Esophagus muscularis mucosa (tissue), 4 donors: ENCODE data around the gene PHC1. TPM values are rescaled to one million over a fixed set of nuclear protein-coding genes. Genes with fewer than 3 reads are reported as not detected.
"Not testable (repeated sequence)": the region's sequence is repeated elsewhere in the genome, so short reads cannot be mapped to it uniquely, and the experiment has no call there.

Source experiments
- DNase-seq: peaks from one replicate; pipeline ENCODE4 v3.0.0-alpha.2; 2017; ENCODE audit errors: extremely low spot score
- H3K27ac ChIP-seq, 4 donors: fragments of 200-600 bp; sonication (generic); replicated peaks in 1 of 4; 1 replicate in 3 of 4; 2 replicates in 1 of 4; pipeline ENCODE4 v1.5.1; 2016 to 2019; ENCODE audit warnings: mild to moderate bottlenecking in 1 of 4
- H3K27me3 ChIP-seq, 4 donors: fragments of 200-600 bp; sonication (generic); one replicate each; pipeline versions ENCODE4 v1.5.1 to v1.6.0; 2016 to 2019
- H3K36me3 ChIP-seq, 4 donors: fragments of 200-600 bp; sonication (generic); one replicate each; pipeline ENCODE4 v1.5.1; 2016 to 2019
- H3K4me1 ChIP-seq, 4 donors: fragments of 200-600 bp; sonication (generic); one replicate each; pipeline ENCODE4 v1.5.1; 2016 to 2019
- H3K4me3 ChIP-seq, 4 donors: fragments of 200-600 bp; sonication (generic); 1 replicate in 2 of 4; 2 replicates in 2 of 4; pipeline ENCODE4 v1.5.1; 2016 to 2019; ENCODE audit warnings: mild to moderate bottlenecking in 4 of 4, moderate library complexity in 1 of 4
- H3K9me3 ChIP-seq, 4 donors: fragments of 200-600 bp; sonication (generic); 1 replicate in 3 of 4; 2 replicates in 1 of 4; pipeline ENCODE4 v1.5.1; 2016 to 2019
- EP300 ChIP-seq: sonication (generic); formaldehyde crosslinking; IDR thresholded peaks from one replicate; pipeline ENCODE4 v1.6.1; 2017; ENCODE audit warnings: antibody characterized with exemption
- POLR2A ChIP-seq: fragments of 450-650 bp; IDR thresholded peaks from one replicate; pipeline ENCODE4 v1.6.1; 2017; ENCODE audit warnings: antibody characterized with exemption, moderate library complexity, mild to moderate bottlenecking, low read depth
- POLR2AphosphoS5 ChIP-seq, 2 donors: sonication (generic); formaldehyde crosslinking; IDR thresholded peaks; one replicate each; pipeline ENCODE4 v1.6.1; 2017; ENCODE audit warnings: antibody characterized with exemption in 2 of 2
- WGBS: methylation state at CpG from one replicate; pipeline ENCODE4 v1.1.5; 2018; 5-methylcytosine and 5-hydroxymethylcytosine counted together
- intact Hi-C: fragments of 100-400 bp; cut with DNase I; formaldehyde crosslinking; loops from one replicate; pipeline ENCODE4 v1.15.1; 2023
- total RNA-seq, 4 donors: library from RNA; depleted of rRNA; stranded (reverse); fragments of >200 nt; gene quantifications; one replicate each; pipeline versions ENCODE4 v1.1.0 to v1.2.1, GENCODE V29; 2016
- TF ChIP-seq, protein P1 (sequence below), 3 experiments: fragments of 200-600 bp in 2 of 3; fragments of 450-650 bp in 1 of 3; sonication (generic) in 2 of 3; IDR thresholded peaks; one replicate each; pipeline ENCODE4 v1.5.1; 2017 to 2019; ENCODE audit warnings: antibody characterized with exemption in 3 of 3, mild to moderate bottlenecking in 2 of 3, moderate library complexity in 1 of 3

PHC1 gene
- total RNA-seq: 10 to 100 TPM; 33.2 to 51.6 (median 43.7) TPM

- Histone ChIP-seq H3K27ac (peak within 1 kb of the TSS; percentile 91 to 94 (median 91)), H3K4me1 (peaks cover 21 to 42% (median 35%) of the 10 kb centered on the region in 4 donors), H3K36me3 (peaks cover 0 to 11% (median 8%) of the 10 kb centered on the region in 4 donors), H3K4me3 (peak within 1 kb of the TSS; percentile 62 to 81 (median 79))
- DNase-seq: peak; percentile 93
- H3K9me3 ChIP-seq, H3K27me3 ChIP-seq, intact Hi-C loops: not testable (repeated sequence)
- TF ChIP-seq POLR2AphosphoS5 (IDR thresholded peaks at IDR 0.05): peak; percentile 46 to 51
- TF ChIP-seq, protein P1, sequence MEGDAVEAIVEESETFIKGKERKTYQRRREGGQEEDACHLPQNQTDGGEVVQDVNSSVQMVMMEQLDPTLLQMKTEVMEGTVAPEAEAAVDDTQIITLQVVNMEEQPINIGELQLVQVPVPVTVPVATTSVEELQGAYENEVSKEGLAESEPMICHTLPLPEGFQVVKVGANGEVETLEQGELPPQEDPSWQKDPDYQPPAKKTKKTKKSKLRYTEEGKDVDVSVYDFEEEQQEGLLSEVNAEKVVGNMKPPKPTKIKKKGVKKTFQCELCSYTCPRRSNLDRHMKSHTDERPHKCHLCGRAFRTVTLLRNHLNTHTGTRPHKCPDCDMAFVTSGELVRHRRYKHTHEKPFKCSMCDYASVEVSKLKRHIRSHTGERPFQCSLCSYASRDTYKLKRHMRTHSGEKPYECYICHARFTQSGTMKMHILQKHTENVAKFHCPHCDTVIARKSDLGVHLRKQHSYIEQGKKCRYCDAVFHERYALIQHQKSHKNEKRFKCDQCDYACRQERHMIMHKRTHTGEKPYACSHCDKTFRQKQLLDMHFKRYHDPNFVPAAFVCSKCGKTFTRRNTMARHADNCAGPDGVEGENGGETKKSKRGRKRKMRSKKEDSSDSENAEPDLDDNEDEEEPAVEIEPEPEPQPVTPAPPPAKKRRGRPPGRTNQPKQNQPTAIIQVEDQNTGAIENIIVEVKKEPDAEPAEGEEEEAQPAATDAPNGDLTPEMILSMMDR (IDR thresholded peaks at IDR 0.05): peak in 2 of 3 experiments; percentile 27 to 53
- 2% methylated on average over 19 of the region's 57 CpGs for WGBS
These were observed at the start of gene PHC1 for GRCh38 chr12:8914033-8914715. TSS of gene PHC1 (plus strand) at chr12:8914509. CDS start at chr12:8917678, 3,169 bp downstream.

DNA sequence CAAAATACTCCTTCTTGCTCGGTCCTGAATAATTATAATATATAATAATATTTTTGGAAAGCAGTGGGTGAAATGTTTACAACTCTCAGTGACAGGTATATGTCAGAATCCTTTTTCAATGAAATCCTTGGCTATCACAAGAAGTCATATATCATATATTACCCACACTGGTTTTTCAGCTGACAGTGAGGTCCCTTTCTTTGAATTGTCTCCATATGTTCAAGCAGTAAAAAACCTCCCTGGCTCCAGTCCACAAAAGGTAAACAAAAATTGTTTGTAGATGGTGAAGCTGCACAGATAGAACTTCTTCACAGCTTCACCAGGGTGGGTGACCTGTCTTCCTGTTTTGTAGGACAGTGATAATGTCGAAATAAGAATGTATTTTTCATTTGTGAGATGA lies 47.9 kb upstream of the PHC1 start:
- intact Hi-C loops: no loop called here
- DNase-seq: no peak
- H3K4me3 ChIP-seq: no peak overlapping the region
- H3K36me3 ChIP-seq: no peaks in the 10 kb centered on the region
- H3K9me3 ChIP-seq: no peaks in the 10 kb centered on the region
- H3K27ac ChIP-seq: no peak overlapping the region
- no peak for TF ChIP-seq EP300
- TF ChIP-seq POLR2A: no peak
- TF ChIP-seq, protein P1 (IDR thresholded peaks at IDR 0.05): no peak
- TF ChIP-seq POLR2AphosphoS5 (IDR thresholded peaks at IDR 0.05): no peak
- H3K27me3 ChIP-seq: no peaks in the 10 kb centered on the region
- H3K4me1 ChIP-seq: no peaks in the 10 kb centered on the region
- WGBS: 71% methylated on average over 2 of the region's 2 CpGs

- H3K36me3 ChIP-seq: no peaks in the 10 kb centered on the region
- no peaks in the 10 kb centered on the region for H3K9me3 ChIP-seq
- no peak for DNase-seq
- H3K4me3 ChIP-seq: no peak overlapping the region
- TF ChIP-seq, protein P1 (IDR thresholded peaks at IDR 0.05): no peak
- TF ChIP-seq POLR2AphosphoS5 (IDR thresholded peaks at IDR 0.05) (no peak), POLR2A (no peak), EP300 (no peak)
- no peaks in the 10 kb centered on the region for H3K27me3 ChIP-seq
- intact Hi-C loops: no loop called here
- H3K27ac ChIP-seq: no peak overlapping the region
- no peaks in the 10 kb centered on the region for H3K4me1 ChIP-seq
These were observed 47.3 kb upstream of the PHC1 start for GRCh38 chr12:8867009-8867408.

- intact Hi-C loops: no loop called here
- no peaks in the 10 kb centered on the region for H3K27me3 ChIP-seq
- H3K4me1 ChIP-seq: no peaks in the 10 kb centered on the region
- TF ChIP-seq EP300 (no peak), POLR2AphosphoS5 (IDR thresholded peaks at IDR 0.05) (no peak), POLR2A (no peak)
- TF ChIP-seq, protein P1 (IDR thresholded peaks at IDR 0.05): no peak
- H3K36me3 ChIP-seq: no peaks in the 10 kb centered on the region
- WGBS: 89% methylated on average over 6 of the region's 6 CpGs
- DNase-seq: no peak
- H3K27ac ChIP-seq: no peak overlapping the region
- no peaks in the 10 kb centered on the region for H3K9me3 ChIP-seq
- no peak overlapping the region for H3K4me3 ChIP-seq
These were observed 46.5 kb upstream of the PHC1 start for GRCh38 chr12:8867786-8868185.

- Histone ChIP-seq H3K4me1 (no peaks in the 10 kb centered on the region), H3K27me3 (no peaks in the 10 kb centered on the region), H3K27ac (no peak overlapping the region), H3K4me3 (no peak overlapping the region), H3K9me3 (no peaks in the 10 kb centered on the region), H3K36me3 (no peaks in the 10 kb centered on the region)
- WGBS: 71% methylated on average over 1 of the region's 1 CpG
- TF ChIP-seq POLR2AphosphoS5 (IDR thresholded peaks at IDR 0.05) (no peak), POLR2A (no peak), EP300 (no peak)
- TF ChIP-seq, protein P1 (IDR thresholded peaks at IDR 0.05): no peak
- no peak for DNase-seq
- intact Hi-C loops: no loop called here
These were observed 43.7 kb upstream of the PHC1 start for GRCh38 chr12:8870586-8870985.
